Measurements from ENCODE around the gene CDC42BPB.

CDC42BPB gene

DNA sequence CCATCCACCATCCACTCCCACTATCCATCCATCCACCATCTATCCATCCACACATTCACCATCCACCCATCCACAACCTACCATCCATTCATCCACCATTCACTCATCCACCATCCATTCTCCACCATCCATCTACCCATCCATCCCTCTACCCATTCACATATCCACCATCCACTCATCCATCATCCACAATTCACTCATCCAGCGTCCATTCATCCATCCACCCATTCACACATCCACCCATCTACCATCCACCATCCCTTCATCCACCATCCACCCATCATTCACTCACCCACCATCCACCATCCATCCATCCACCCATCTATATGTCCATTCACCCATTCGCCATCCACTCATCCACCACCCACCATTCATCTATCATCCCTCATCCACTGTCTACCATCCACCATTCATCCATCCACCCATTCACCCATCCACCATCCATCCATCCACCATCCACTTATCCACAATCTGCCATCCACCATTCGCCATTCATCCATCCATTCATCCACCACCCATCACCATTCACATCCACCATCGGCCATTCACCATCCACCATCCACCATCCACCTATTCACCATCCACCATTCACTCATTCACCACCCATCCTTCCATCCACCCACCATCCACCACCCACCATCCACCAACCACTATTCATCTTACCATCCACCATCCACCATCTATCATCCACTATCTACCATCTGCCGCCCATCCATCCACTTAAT lies 136.9 kb downstream of the CDC42BPB start:
- no peak for DNase-seq
- intact Hi-C loops (cut with DNase I) = no loop called here

DNA sequence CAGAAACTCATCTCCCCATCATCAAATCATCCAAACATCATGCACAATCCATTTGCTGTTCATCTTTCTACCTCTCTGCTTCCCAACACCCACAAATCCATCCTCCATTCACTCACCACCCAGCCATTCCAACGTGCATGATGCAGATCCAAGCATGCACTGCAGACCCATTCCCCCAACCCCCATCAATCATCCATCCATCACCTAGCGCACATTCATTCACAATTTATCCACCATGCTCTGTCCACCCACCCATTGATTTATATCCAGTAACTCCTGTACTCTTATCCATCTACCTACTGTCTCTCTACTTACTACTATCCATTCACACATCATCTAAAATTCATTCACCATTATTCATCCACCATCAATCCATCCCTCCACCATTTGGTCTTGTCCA lies 138.9 kb downstream of the CDC42BPB start:
- no peak for DNase-seq
- intact Hi-C loops (cut with DNase I) = loop anchor here (10.0 kb wide), 1 partner anchor 224 kb away; no protein-coding TSS in a partner anchor

GRCh38 chr14:102917469-102918211 lies 139.7 kb downstream of the CDC42BPB start:
- intact Hi-C loops (cut with DNase I) = loop anchor here (10.0 kb wide), 1 partner anchor 223 kb away; no protein-coding TSS in a partner anchor
- DNase-seq = peak; percentile 34 to 84 (median 64)

- intact Hi-C loops (cut with DNase I) = loop anchor here (10.0 kb wide), 1 partner anchor 222 kb away; no protein-coding TSS in a partner anchor
- DNase-seq = peak in 1 of 42 donors; percentile 9
Measured at GRCh38 chr14:102917056-102917385, 140.3 kb downstream of the CDC42BPB start.

- intact Hi-C loops (cut with DNase I) = loop anchor here (10.0 kb wide), 1 partner anchor 222 kb away; no protein-coding TSS in a partner anchor
- DNase-seq = no peak
Measured at GRCh38 chr14:102916347-102917055, 140.8 kb downstream of the CDC42BPB start.

DNA sequence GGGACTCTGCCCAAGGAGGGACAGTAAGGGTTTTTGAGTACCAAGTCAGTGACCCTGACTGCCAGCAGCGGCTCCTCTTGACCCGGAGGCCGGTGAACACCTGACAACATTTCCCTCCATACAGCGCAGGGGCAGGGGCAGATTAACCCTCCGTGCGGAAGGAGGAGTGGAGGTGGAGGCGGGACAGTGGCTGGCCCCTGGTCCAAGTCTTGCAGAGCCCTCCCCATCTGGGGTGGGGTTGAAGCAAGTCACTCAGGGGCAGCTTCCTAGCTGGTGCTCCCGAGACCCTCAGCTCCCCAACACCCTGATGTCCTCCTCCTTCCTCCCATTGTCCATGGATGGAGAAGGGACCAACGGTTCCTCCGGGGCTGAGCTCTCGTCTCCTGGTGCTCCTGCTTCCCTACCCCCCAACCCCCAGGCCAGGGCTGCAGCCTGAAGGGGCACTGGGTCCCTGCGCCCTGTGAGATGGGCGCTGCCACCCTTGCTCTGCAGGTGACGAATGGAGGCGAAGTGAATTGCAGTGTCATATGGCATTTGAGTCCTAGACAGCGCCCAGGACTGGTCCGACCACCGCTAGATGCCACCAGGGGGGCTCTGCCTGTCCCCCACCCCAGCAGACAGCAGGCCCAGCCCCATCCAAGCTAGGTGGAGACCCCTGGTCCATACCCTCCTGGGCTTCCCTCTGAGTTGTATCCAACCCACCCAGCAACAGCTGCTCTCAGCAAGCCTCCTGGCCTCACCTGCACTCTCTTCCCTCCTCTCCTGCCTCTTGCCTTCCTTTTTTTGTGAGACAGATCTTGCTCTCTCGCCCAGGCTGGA lies 141.8 kb downstream of the CDC42BPB start:
- intact Hi-C loops (cut with DNase I) = loop anchor here (10.0 kb wide), 1 partner anchor 221 kb away; no protein-coding TSS in a partner anchor
- DNase-seq = no peak

GRCh38 chr14:102914474-102915291 lies 142.7 kb downstream of the CDC42BPB start:
- intact Hi-C loops (cut with DNase I) = loop anchor here (10.0 kb wide), 1 partner anchor 220 kb away; no protein-coding TSS in a partner anchor
- DNase-seq = no peak

- no peak for DNase-seq
- intact Hi-C loops (cut with DNase I) = loop anchor here (10.0 kb wide), 1 partner anchor 219 kb away; no protein-coding TSS in a partner anchor
Measured at GRCh38 chr14:102913341-102914211, 143.8 kb downstream of the CDC42BPB start.

GRCh38 chr14:102911991-102912761 lies 145.2 kb downstream of the CDC42BPB start:
- DNase-seq = peak in 1 of 42 donors; percentile 12
- intact Hi-C loops (cut with DNase I) = loop anchor here (10.0 kb wide), 1 partner anchor 217 kb away; no protein-coding TSS in a partner anchor

GRCh38 chr14:102911541-102911951 lies 145.8 kb downstream of the CDC42BPB start:
- peak in 1 of 42 donors; percentile 10 for DNase-seq
- intact Hi-C loops (cut with DNase I) = loop anchor here (10.0 kb wide), 1 partner anchor 217 kb away; no protein-coding TSS in a partner anchor

- intact Hi-C loops (cut with DNase I) = loop anchor here (10.0 kb wide), 1 partner anchor 216 kb away; no protein-coding TSS in a partner anchor
- peak in 1 of 42 donors; percentile 14 for DNase-seq
Measured at GRCh38 chr14:102910442-102910841, 146.9 kb downstream of the CDC42BPB start.

DNA sequence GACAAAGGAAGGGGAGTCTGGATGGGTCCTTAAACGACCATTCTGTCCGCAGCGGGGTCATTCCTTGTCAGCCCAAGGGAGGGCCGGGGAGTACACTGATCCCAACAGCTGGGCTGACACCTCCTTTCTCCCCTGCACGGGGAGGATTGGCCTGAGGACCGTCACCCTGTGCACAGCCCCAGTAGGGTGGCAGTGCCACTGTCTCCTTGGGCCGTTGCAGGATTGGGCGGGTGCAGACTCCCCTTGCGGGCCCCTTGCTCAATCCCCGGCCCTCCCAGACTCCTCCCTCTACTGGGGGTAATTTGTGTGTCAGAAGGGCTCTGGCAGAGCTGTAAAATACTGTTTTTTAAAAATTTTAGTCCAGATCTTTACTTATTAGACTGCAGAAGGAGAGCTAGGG lies 147.4 kb downstream of the CDC42BPB start:
- DNase-seq = no peak
- intact Hi-C loops (cut with DNase I) = loop anchor here (10.0 kb wide), 1 partner anchor 215 kb away; no protein-coding TSS in a partner anchor

GRCh38 chr14:102909462-102909861 lies 147.9 kb downstream of the CDC42BPB start:
- no peak for DNase-seq
- intact Hi-C loops (cut with DNase I) = no loop called here

DNA sequence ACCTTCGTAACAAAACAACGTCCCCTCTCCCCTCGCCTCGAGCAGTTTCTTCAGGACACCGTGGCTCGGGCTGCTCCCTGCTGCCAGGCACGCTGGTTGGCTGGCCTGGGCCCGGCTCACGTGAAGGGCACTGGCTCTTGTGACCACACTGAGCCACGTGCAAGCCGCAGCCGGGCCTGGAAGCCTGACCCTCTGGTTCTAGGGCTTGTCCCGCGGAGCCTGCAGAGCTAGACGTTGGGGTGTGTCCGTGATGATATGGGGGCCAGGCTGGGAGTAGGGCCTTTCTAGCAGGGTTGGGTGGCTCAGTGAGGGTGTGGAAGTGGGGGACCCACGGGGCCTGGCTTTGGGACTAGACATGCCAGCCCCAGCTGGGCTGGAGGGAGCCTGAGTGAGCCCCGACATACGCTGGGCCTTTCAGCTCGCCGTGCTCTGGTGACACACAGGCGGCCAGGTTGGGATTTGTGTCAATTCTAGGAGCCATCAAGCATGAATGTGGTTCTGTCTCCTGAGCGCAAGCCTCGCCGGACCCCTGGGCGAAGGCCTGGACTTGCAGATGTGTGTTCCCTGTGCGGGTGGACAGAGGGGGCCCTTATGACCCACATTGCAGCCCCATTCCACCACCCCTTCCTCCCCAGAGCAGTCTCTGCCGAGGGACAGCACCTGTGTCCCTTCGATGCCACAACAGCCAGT lies 148.4 kb downstream of the CDC42BPB start:
- DNase-seq = no peak
- intact Hi-C loops (cut with DNase I) = no loop called here
